Endodermal cell (in vitro differentiated cells): Measurements from ENCODE around the gene ADM5. TPM values are rescaled to one million over a fixed set of nuclear protein-coding genes. Genes with fewer than 3 reads are reported as not detected.

Source experiments
- DNase-seq: peaks from one replicate; pipeline ENCODE4 v3.0.0-alpha.2; 2017
- H3K27ac ChIP-seq: 2 replicates; pipeline ENCODE4 v1.5.1; 2013; ENCODE audit warnings: mild to moderate bottlenecking, low read depth, low read length, moderate library complexity
- H3K27me3 ChIP-seq: 2 replicates; pipeline ENCODE4 v1.6.1; 2013; ENCODE audit warnings: mild to moderate bottlenecking, low read length, moderate library complexity; ENCODE audit not compliant: insufficient read depth, control insufficient read depth, poor library complexity, severe bottlenecking
- H3K36me3 ChIP-seq: 2 replicates; pipeline ENCODE4 v1.7.0; 2013; ENCODE audit warnings: mild to moderate bottlenecking, low read length, moderate library complexity; ENCODE audit not compliant: control insufficient read depth, insufficient read depth
- H3K4me1 ChIP-seq: one replicate; pipeline ENCODE4 v1.7.0; 2013; ENCODE audit warnings: low read length; ENCODE audit not compliant: control insufficient read depth, insufficient read depth
- H3K4me3 ChIP-seq: 2 replicates; pipeline ENCODE4 v1.5.1; 2013; ENCODE audit warnings: mild to moderate bottlenecking, low read length, moderate library complexity
- H3K9ac ChIP-seq: 2 replicates; pipeline ENCODE4 v1.6.1; 2013; ENCODE audit warnings: mild to moderate bottlenecking, low read length, moderate library complexity; ENCODE audit not compliant: poor library complexity, severe bottlenecking; ENCODE audit errors: extremely low read depth
- H3K9me3 ChIP-seq: 2 replicates; pipeline ENCODE4 v1.6.1; 2013; ENCODE audit warnings: mild to moderate bottlenecking, low read length, moderate library complexity; ENCODE audit not compliant: control insufficient read depth
- H3K27ac Mint-ChIP-seq: 2 replicates; pipeline ENCODE4 v1.8.0; 2020; ENCODE audit warnings: mixed read lengths
- H3K27me3 Mint-ChIP-seq: 2 replicates; pipeline ENCODE4 v1.8.0; 2021; ENCODE audit warnings: mild to moderate bottlenecking, mixed read lengths; ENCODE audit not compliant: insufficient read depth
- H3K36me3 Mint-ChIP-seq: 2 replicates; pipeline ENCODE4 v1.8.0; 2020; ENCODE audit warnings: low read depth, mixed read lengths
- H3K4me1 Mint-ChIP-seq: 2 replicates; pipeline ENCODE4 v1.8.0; 2020; ENCODE audit warnings: mixed read lengths
- H3K4me3 Mint-ChIP-seq: 2 replicates; pipeline ENCODE4 v1.8.0; 2020; ENCODE audit warnings: mild to moderate bottlenecking, moderate library complexity, mixed read lengths
- H3K9me3 Mint-ChIP-seq: 2 replicates; pipeline ENCODE4 v1.8.0; 2020; ENCODE audit warnings: mild to moderate bottlenecking, mixed read lengths
- WGBS, 2 experiments: methylation state at CpG; one replicate each; pipeline versions ENCODE4 v1.1.5 to v1.1.7; 2013; ENCODE audit warnings: missing lambda C conversion rate in 2 of 2, mixed read lengths in 1 of 2; ENCODE audit not compliant: insufficient coverage in 1 of 2, insufficient read length in 1 of 2; 5-methylcytosine and 5-hydroxymethylcytosine counted together
- total RNA-seq, 2 donors: library from RNA; stranded (reverse); fragmentation: NEBNext Ultra II Directional in 1 of 2; extraction: Animal tissue kit (Norgen Biotek cat#: 25700) in 1 of 2; gene quantifications; 2 replicates in 1 of 2; 3 replicates in 1 of 2; pipeline ENCODE4 v1.2.1, GENCODE V29; 2021
- TF ChIP-seq, protein P1 (sequence below): fragments of 200-600 bp; sonication (generic); conservative IDR thresholded peaks from 2 replicates; pipeline ENCODE4 v1.5.0; 2021; ENCODE audit warnings: antibody characterized with exemption, mild to moderate bottlenecking

Gene ADM5
- total RNA-seq, 2 donors from 2014 or later: 4.6 to 7.7 TPM

DNA sequence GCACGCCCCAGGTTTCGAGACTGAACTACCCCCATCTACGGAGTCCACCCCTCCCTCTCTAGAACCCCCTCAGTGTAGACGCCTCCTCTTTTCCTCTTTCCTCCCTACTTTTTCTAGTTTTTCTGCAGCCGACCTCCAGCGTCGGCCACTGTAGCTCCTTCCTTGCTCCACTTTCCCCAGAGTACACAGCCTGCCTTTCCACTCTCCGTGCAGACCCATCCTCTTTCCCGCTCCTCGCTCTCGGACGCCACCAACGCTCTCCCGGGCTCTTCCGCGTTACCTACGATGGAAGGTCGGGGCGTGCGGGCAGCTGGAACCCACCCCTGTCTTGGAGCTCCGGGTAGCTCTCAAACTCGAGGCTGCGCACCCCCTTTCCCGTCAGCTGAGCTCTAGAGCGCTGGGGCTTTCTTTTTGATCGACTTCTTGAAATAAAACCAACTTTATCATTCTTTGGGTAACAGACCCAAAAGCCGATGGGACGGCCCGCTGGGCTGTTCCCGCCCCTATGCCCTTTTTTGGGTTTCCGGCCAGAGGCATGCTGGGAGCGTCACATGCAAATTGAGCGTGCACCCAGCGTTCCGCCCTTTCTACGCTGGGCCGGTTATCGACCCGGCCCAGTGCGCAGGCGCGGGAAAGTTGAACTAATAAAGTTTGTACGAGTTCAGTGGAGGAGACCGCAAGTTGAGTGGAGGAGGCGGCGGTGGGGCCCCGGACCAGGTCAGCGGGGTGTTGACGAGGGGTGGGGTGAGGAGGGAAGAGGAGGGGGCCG is 23.9 kb upstream of the ADM5 start, which contains the start of the genes BCL2L12 and IRF3:
TSS of gene BCL2L12 (plus strand) at position 583 of the 769 bp plus-strand sequence. CDS start 760 bp downstream, outside the sequence.
TSS of gene IRF3 (minus strand) at position 507 of the 769 bp plus-strand sequence. CDS start 1,019 bp downstream, outside the sequence.
- peaks cover 42% of the 10 kb centered on the region for H3K36me3 Mint-ChIP-seq
- Histone ChIP-seq H3K27ac (peak within 1 kb of the TSS; percentile 47), H3K36me3 (peaks cover 47% of the 10 kb centered on the region), H3K4me3 (peak within 1 kb of the TSS; percentile 90), H3K9me3 (peaks cover 3% of the 10 kb centered on the region), H3K27me3 (no peaks in the 10 kb centered on the region), H3K9ac (peak within 1 kb of the TSS; percentile 77), H3K4me1 (no peaks in the 10 kb centered on the region)
- H3K27me3 Mint-ChIP-seq: no peaks in the 10 kb centered on the region
- peak; percentile 98 for DNase-seq
- TF ChIP-seq, protein P1, sequence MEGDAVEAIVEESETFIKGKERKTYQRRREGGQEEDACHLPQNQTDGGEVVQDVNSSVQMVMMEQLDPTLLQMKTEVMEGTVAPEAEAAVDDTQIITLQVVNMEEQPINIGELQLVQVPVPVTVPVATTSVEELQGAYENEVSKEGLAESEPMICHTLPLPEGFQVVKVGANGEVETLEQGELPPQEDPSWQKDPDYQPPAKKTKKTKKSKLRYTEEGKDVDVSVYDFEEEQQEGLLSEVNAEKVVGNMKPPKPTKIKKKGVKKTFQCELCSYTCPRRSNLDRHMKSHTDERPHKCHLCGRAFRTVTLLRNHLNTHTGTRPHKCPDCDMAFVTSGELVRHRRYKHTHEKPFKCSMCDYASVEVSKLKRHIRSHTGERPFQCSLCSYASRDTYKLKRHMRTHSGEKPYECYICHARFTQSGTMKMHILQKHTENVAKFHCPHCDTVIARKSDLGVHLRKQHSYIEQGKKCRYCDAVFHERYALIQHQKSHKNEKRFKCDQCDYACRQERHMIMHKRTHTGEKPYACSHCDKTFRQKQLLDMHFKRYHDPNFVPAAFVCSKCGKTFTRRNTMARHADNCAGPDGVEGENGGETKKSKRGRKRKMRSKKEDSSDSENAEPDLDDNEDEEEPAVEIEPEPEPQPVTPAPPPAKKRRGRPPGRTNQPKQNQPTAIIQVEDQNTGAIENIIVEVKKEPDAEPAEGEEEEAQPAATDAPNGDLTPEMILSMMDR: no peak
- H3K9me3 Mint-ChIP-seq: peaks cover 1% of the 10 kb centered on the region
- H3K27ac Mint-ChIP-seq: peak within 1 kb of the TSS; percentile 95
- peak within 1 kb of the TSS; percentile 93 for H3K4me3 Mint-ChIP-seq
- WGBS, 2 experiments: 0 to 1% methylated on average over 35 to 50 of the region's 50 CpGs
- H3K4me1 Mint-ChIP-seq: peaks cover 16% of the 10 kb centered on the region

DNA sequence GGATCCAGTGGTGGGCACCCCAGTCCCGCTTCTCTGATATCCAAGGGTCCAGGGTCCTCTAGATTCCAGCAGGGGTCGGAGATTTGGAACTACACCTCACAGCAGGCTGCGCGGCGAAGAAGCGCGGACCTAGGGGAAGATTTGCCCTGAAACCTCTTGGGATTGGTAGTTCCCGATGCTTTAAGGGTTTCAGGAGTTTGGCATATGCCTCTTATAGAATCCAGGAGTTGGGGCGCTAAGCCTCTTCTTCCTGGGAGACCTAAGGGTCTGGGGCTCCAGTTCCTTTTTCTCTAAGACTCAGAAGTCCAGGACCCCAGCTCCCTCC is 23.3 kb upstream of the ADM5 start:
- no peak for DNase-seq
- Histone ChIP-seq H3K36me3 (peaks cover 45% of the 10 kb centered on the region), H3K4me1 (no peaks in the 10 kb centered on the region), H3K9ac (peak overlapping the region; percentile 77), H3K27me3 (no peaks in the 10 kb centered on the region), H3K4me3 (peak overlapping the region; percentile 90), H3K9me3 (no peaks in the 10 kb centered on the region), H3K27ac (no peak overlapping the region)
- peaks cover 16% of the 10 kb centered on the region for H3K4me1 Mint-ChIP-seq
- peaks cover 41% of the 10 kb centered on the region for H3K36me3 Mint-ChIP-seq
- H3K4me3 Mint-ChIP-seq: peak overlapping the region; percentile 93
- peak overlapping the region; percentile 95 for H3K27ac Mint-ChIP-seq
- TF ChIP-seq, protein P1: peak; percentile 53
- no peaks in the 10 kb centered on the region for H3K27me3 Mint-ChIP-seq
- H3K9me3 Mint-ChIP-seq: no peaks in the 10 kb centered on the region
- 0% methylated on average over 7 to 9 of the region's 9 CpGs for WGBS, 2 experiments

DNA sequence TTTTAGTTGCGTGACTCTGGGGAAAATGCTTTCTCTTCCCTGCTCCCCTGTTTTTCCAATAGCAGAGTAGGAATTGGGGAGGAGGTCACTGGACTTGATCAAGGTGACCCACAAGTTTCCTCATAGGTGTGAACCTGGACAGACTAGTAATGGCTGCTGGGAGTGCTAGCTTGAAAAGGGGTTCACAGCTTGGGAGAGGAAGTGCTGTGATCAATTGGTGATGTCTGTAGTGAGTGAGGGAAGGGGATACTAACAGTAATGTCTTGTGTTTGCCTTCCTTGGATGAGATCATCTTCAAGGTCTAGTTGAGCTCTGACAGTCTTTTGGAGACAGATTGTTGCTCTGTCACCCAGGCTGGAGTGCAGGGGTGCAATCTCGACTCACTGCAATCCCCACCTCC is 21.9 kb upstream of the ADM5 start:
- Histone ChIP-seq H3K4me3 (peak overlapping the region; percentile 90), H3K27me3 (no peaks in the 10 kb centered on the region), H3K4me1 (no peaks in the 10 kb centered on the region), H3K9ac (no peak overlapping the region), H3K27ac (no peak overlapping the region), H3K36me3 (peaks cover 35% of the 10 kb centered on the region), H3K9me3 (no peaks in the 10 kb centered on the region)
- Mint-ChIP-seq H3K4me1 (peaks cover 23% of the 10 kb centered on the region), H3K9me3 (no peaks in the 10 kb centered on the region), H3K36me3 (peaks cover 31% of the 10 kb centered on the region), H3K4me3 (peak overlapping the region; percentile 93), H3K27me3 (no peaks in the 10 kb centered on the region), H3K27ac (peak overlapping the region; percentile 64)
- DNase-seq: no peak
- TF ChIP-seq, protein P1: no peak
- WGBS, 2 experiments: 80 to 90% methylated on average over 1 to 2 of the region's 2 CpGs
